ENCODE results near the gene ITPK1. TPM values are rescaled to one million over a fixed set of nuclear protein-coding genes. Genes with fewer than 3 reads are reported as not detected.

Gene ITPK1
- total RNA-seq, 1 experiment from 2014 or later: 66.2 TPM

DNA sequence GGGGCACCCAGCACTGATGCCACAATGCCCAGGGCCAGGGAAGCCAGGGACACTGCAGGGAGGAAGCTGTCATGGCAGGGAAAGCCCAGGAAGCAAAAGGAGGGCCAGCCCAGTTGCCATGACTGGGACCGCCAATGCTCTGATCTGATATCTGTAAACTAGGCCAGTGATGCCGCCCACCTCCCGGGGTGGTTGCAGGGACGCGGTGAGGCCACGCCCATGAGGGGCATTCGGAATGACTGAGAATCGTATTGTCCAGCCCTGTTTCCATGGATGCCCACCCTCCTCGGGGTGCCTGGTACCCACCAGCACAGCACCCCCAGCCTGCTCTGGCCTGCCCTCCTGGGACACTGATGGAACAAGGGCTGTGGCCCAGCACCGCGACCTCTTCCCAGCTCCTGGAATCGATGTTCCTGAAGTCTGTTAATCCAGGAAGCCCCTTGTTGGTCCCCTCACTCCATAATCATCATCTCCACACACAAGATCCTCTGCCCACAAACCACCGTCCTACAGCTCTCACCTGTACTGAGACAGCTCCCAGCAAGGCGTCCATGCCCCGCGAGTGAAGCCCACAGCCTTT, 144.0 kb downstream of the ITPK1 start:
- Histone ChIP-seq H3K79me2 (ENCODE audit: low read length) (0 out of 2 replicates have a peak, but pooled peaks cover under 1% of the 10 kb centered on the region), H3K4me1 (ENCODE audit: insufficient read depth, low read length) (no peaks in the 10 kb centered on the region), H3K27me3 (ENCODE audit: low read length) (no peaks in the 10 kb centered on the region), H2AFZ (ENCODE audit: low read length) (no peak overlapping the region), H3K36me3 (ENCODE audit: low read depth, low read length) (0 out of 2 replicates have a peak, but pooled peaks cover 4% of the 10 kb centered on the region), H3K9me3 (ENCODE audit: low read length) (no peaks in the 10 kb centered on the region), H3K4me2 (ENCODE audit: low read length) (no peak overlapping the region), H3K9ac (ENCODE audit: low read length) (no peak overlapping the region), H3K9me2 (replicated peaks; ENCODE audit: low read length) (no peaks in the 10 kb centered on the region), H3F3A (ENCODE audit: low read length, unreplicated experiment) (no peaks in the 10 kb centered on the region), H3K4me3 (ENCODE audit: low read length) (no peak overlapping the region), H4K20me1 (ENCODE audit: low read length) (no peaks in the 10 kb centered on the region), H3K27ac (ENCODE audit: low read length) (no peak overlapping the region)
- ChIA-PET CTCF (no interaction called here), POLR2A (ENCODE audit: unreplicated experiment) (no interaction called here)
- BruUV-seq (replicated peaks): no TSS peak
- DNase-seq (no peak), ATAC-seq (no peak)
- intact Hi-C loops (cut with micrococcal nuclease): no loop called here
- TF ChIP-seq, protein P1, sequence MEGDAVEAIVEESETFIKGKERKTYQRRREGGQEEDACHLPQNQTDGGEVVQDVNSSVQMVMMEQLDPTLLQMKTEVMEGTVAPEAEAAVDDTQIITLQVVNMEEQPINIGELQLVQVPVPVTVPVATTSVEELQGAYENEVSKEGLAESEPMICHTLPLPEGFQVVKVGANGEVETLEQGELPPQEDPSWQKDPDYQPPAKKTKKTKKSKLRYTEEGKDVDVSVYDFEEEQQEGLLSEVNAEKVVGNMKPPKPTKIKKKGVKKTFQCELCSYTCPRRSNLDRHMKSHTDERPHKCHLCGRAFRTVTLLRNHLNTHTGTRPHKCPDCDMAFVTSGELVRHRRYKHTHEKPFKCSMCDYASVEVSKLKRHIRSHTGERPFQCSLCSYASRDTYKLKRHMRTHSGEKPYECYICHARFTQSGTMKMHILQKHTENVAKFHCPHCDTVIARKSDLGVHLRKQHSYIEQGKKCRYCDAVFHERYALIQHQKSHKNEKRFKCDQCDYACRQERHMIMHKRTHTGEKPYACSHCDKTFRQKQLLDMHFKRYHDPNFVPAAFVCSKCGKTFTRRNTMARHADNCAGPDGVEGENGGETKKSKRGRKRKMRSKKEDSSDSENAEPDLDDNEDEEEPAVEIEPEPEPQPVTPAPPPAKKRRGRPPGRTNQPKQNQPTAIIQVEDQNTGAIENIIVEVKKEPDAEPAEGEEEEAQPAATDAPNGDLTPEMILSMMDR (conservative IDR thresholded peaks at IDR 0.05; ENCODE audit: low read depth, low read length): no peak
- TF ChIP-seq EZH2phosphoT487 (IDR thresholded peaks at IDR 0.05; ENCODE audit: borderline replicate concordance, low read length) (no peak), EZH2 (IDR thresholded peaks at IDR 0.05; ENCODE audit: low read length, unreplicated experiment) (no peak)

GRCh38 chr14:92970271-92970670, 145.5 kb downstream of the ITPK1 start:
- BruUV-seq (replicated peaks): no TSS peak
- Histone ChIP-seq H2AFZ (ENCODE audit: low read length) (no peak overlapping the region), H3K9ac (ENCODE audit: low read length) (no peak overlapping the region), H3F3A (ENCODE audit: low read length, unreplicated experiment) (no peaks in the 10 kb centered on the region), H3K36me3 (ENCODE audit: low read depth, low read length) (no peaks in the 10 kb centered on the region), H3K27me3 (ENCODE audit: low read length) (no peaks in the 10 kb centered on the region), H3K9me2 (replicated peaks; ENCODE audit: low read length) (no peaks in the 10 kb centered on the region), H3K4me3 (ENCODE audit: low read length) (no peak overlapping the region), H3K4me1 (ENCODE audit: insufficient read depth, low read length) (no peaks in the 10 kb centered on the region), H3K4me2 (ENCODE audit: low read length) (no peak overlapping the region), H3K9me3 (ENCODE audit: low read length) (no peaks in the 10 kb centered on the region), H4K20me1 (ENCODE audit: low read length) (no peaks in the 10 kb centered on the region), H3K27ac (ENCODE audit: low read length) (no peak overlapping the region), H3K79me2 (ENCODE audit: low read length) (0 out of 2 replicates have a peak, but pooled peaks cover 3% of the 10 kb centered on the region)
- POLR2A ChIA-PET (ENCODE audit: unreplicated experiment): no interaction called here
- no peak for ATAC-seq
- no peak for DNase-seq
- CTCF ChIA-PET: no interaction called here
- intact Hi-C loops (cut with micrococcal nuclease): no loop called here
- TF ChIP-seq EZH2phosphoT487 (IDR thresholded peaks at IDR 0.05; ENCODE audit: borderline replicate concordance, low read length): no peak
- TF ChIP-seq, protein P1 (conservative IDR thresholded peaks at IDR 0.05; ENCODE audit: low read depth, low read length): no peak
- TF ChIP-seq EZH2 (IDR thresholded peaks at IDR 0.05; ENCODE audit: low read length, unreplicated experiment): no peak

- Histone ChIP-seq H3K4me2 (ENCODE audit: low read length) (no peak overlapping the region), H3K4me1 (ENCODE audit: insufficient read depth, low read length) (no peaks in the 10 kb centered on the region), H3K79me2 (ENCODE audit: low read length) (0 out of 2 replicates have a peak, but pooled peaks cover 3% of the 10 kb centered on the region), H3K27ac (ENCODE audit: low read length) (no peak overlapping the region), H3K4me3 (ENCODE audit: low read length) (no peak overlapping the region), H3K36me3 (ENCODE audit: low read depth, low read length) (no peaks in the 10 kb centered on the region), H3K9me3 (ENCODE audit: low read length) (no peaks in the 10 kb centered on the region), H3K9ac (ENCODE audit: low read length) (no peak overlapping the region), H2AFZ (ENCODE audit: low read length) (no peak overlapping the region), H3K27me3 (ENCODE audit: low read length) (no peaks in the 10 kb centered on the region), H3F3A (ENCODE audit: low read length, unreplicated experiment) (no peaks in the 10 kb centered on the region), H4K20me1 (ENCODE audit: low read length) (no peaks in the 10 kb centered on the region), H3K9me2 (replicated peaks; ENCODE audit: low read length) (no peaks in the 10 kb centered on the region)
- TF ChIP-seq EZH2phosphoT487 (IDR thresholded peaks at IDR 0.05; ENCODE audit: borderline replicate concordance, low read length): no peak
- TF ChIP-seq EZH2 (IDR thresholded peaks at IDR 0.05; ENCODE audit: low read length, unreplicated experiment): no peak
- TF ChIP-seq, protein P1 (conservative IDR thresholded peaks at IDR 0.05; ENCODE audit: low read depth, low read length): no peak
- DNase-seq: no peak
- ChIA-PET CTCF (no interaction called here), POLR2A (ENCODE audit: unreplicated experiment) (no interaction called here)
- intact Hi-C loops (cut with micrococcal nuclease): no loop called here
- no peak for ATAC-seq
- BruUV-seq (replicated peaks): no TSS peak
Observed at GRCh38 chr14:92969871-92970270, 145.9 kb downstream of the ITPK1 start.

All from PC-3 (cell line).